ENCODE data around the gene NGLY1.

DNA sequence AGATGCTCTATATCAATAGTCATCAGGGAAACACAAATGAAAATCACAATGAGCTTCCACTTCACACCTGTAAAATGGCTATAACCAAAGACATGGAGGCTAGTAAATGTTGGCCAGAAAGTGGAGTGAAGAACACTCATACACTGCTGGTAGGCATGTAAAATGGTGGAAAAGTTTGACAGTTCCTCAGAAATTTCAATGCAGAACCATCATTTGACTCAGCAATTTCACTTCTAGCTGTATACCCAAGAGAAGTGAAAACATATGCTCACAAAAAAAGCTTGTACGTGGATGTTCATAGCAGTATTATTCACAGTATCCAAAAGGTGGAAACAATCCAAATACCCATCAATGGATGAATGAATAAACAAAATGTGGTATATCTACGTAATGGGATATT is 99.4 kb downstream of the NGLY1 start:
- TF ChIP-seq EP300 (IDR thresholded peaks at IDR 0.05; ENCODE audit: borderline replicate concordance) (no peak), MAX (IDR thresholded peaks at IDR 0.05) (no peak), YY1 (IDR thresholded peaks at IDR 0.05; ENCODE audit: low read depth) (no peak), CEBPB (IDR thresholded peaks at IDR 0.05) (no peak), RAD21 (IDR thresholded peaks at IDR 0.05; ENCODE audit: low read depth) (no peak), TAF1 (IDR thresholded peaks at IDR 0.05; ENCODE audit: low read depth) (no peak), CREB1 (IDR thresholded peaks at IDR 0.05; ENCODE audit: low read depth) (no peak), TEAD4 (IDR thresholded peaks at IDR 0.05) (no peak), EGR1 (IDR thresholded peaks at IDR 0.05) (no peak), FOXM1 (IDR thresholded peaks at IDR 0.05; ENCODE audit: borderline replicate concordance, low read depth) (no peak), ZBTB7A (IDR thresholded peaks at IDR 0.05; ENCODE audit: low read depth) (no peak), TCF12 (IDR thresholded peaks at IDR 0.05; ENCODE audit: low read depth) (no peak)
- TF ChIP-seq, protein P1, sequence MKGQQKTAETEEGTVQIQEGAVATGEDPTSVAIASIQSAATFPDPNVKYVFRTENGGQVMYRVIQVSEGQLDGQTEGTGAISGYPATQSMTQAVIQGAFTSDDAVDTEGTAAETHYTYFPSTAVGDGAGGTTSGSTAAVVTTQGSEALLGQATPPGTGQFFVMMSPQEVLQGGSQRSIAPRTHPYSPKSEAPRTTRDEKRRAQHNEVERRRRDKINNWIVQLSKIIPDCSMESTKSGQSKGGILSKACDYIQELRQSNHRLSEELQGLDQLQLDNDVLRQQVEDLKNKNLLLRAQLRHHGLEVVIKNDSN (IDR thresholded peaks at IDR 0.05): no peak
- TF ChIP-seq, protein P2, sequence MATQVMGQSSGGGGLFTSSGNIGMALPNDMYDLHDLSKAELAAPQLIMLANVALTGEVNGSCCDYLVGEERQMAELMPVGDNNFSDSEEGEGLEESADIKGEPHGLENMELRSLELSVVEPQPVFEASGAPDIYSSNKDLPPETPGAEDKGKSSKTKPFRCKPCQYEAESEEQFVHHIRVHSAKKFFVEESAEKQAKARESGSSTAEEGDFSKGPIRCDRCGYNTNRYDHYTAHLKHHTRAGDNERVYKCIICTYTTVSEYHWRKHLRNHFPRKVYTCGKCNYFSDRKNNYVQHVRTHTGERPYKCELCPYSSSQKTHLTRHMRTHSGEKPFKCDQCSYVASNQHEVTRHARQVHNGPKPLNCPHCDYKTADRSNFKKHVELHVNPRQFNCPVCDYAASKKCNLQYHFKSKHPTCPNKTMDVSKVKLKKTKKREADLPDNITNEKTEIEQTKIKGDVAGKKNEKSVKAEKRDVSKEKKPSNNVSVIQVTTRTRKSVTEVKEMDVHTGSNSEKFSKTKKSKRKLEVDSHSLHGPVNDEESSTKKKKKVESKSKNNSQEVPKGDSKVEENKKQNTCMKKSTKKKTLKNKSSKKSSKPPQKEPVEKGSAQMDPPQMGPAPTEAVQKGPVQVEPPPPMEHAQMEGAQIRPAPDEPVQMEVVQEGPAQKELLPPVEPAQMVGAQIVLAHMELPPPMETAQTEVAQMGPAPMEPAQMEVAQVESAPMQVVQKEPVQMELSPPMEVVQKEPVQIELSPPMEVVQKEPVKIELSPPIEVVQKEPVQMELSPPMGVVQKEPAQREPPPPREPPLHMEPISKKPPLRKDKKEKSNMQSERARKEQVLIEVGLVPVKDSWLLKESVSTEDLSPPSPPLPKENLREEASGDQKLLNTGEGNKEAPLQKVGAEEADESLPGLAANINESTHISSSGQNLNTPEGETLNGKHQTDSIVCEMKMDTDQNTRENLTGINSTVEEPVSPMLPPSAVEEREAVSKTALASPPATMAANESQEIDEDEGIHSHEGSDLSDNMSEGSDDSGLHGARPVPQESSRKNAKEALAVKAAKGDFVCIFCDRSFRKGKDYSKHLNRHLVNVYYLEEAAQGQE (IDR thresholded peaks at IDR 0.05; ENCODE audit: low read depth): no peak

Data from Ishikawa (cell line).